Measurements from ENCODE around the gene TMEM87B. TPM values are rescaled to one million over a fixed set of nuclear protein-coding genes. Genes with fewer than 3 reads are reported as not detected.

The TMEM87B gene
- total RNA-seq, 4 donors from 2014 or later: 20.8 to 31.4 (median 26.5) TPM

DNA sequence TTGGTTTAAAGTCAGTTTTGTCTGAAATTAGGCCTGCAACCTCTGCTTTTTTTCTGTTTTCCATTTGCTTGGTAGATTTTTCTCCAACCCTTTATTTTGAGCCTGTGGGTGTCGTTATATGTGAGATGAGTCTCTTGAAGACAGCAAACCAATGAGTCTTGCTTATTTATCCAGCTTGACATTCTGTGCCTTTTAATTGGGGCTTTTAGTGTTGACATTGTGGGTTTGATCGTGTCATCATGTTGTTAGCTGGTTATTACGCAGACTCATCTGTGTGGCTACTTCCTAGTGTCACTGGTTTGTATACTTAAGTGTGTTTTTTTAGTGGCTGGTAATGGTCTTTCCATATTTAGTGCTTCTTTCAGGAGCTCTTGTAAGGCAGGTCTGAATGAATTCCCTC is 18.8 kb downstream of the TMEM87B start:
- TF ChIP-seq POLR2AphosphoS5 (IDR thresholded peaks at IDR 0.05): no peak
- TF ChIP-seq POLR2A (IDR thresholded peaks at IDR 0.05): no peak
- TF ChIP-seq EP300 (IDR thresholded peaks at IDR 0.05): no peak
- TF ChIP-seq, protein P1, sequence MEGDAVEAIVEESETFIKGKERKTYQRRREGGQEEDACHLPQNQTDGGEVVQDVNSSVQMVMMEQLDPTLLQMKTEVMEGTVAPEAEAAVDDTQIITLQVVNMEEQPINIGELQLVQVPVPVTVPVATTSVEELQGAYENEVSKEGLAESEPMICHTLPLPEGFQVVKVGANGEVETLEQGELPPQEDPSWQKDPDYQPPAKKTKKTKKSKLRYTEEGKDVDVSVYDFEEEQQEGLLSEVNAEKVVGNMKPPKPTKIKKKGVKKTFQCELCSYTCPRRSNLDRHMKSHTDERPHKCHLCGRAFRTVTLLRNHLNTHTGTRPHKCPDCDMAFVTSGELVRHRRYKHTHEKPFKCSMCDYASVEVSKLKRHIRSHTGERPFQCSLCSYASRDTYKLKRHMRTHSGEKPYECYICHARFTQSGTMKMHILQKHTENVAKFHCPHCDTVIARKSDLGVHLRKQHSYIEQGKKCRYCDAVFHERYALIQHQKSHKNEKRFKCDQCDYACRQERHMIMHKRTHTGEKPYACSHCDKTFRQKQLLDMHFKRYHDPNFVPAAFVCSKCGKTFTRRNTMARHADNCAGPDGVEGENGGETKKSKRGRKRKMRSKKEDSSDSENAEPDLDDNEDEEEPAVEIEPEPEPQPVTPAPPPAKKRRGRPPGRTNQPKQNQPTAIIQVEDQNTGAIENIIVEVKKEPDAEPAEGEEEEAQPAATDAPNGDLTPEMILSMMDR (IDR thresholded peaks at IDR 0.05): no peak
- Histone ChIP-seq H3K27me3 (no peaks in the 10 kb centered on the region), H3K4me3 (no peak overlapping the region), H3K36me3 (peaks cover 57% of the 10 kb centered on the region), H3K27ac (no peak overlapping the region), H3K9me3 (no peaks in the 10 kb centered on the region), H3K4me1 (no peaks in the 10 kb centered on the region)
- 95% methylated on average over 3 of the region's 3 CpGs for WGBS
- DNase-seq (ENCODE audit: low spot score in 2 of 2): no peak

DNA sequence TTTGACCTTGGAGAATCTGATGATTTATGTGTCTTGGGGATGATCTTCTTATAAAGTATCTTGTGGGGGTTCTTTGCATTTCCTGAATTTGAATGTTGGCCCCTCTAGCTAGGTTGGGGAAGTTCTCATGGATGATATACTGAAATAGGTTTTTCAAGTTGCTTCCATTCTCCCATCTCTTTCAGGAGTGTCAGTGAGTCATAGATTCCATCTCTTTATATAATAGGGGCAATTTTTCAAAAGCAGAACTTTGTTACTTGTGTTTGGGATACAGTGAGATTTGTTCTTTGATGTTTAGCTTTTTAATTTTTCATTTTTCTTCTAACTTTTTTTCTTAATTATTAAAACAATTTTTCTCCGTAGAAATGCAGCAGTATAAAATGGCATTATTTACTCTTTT is 19.4 kb downstream of the TMEM87B start:
- no peak for DNase-seq (ENCODE audit: low spot score in 2 of 2)
- H3K9me3 ChIP-seq: no peaks in the 10 kb centered on the region
- H3K27ac ChIP-seq: no peak overlapping the region
- H3K4me1 ChIP-seq: no peaks in the 10 kb centered on the region
- H3K27me3 ChIP-seq: no peaks in the 10 kb centered on the region
- H3K36me3 ChIP-seq: peaks cover 52% of the 10 kb centered on the region
- 91% methylated on average over 1 of the region's 1 CpG for WGBS
- no peak for TF ChIP-seq EP300 (IDR thresholded peaks at IDR 0.05)
- TF ChIP-seq, protein P1 (IDR thresholded peaks at IDR 0.05): no peak
- TF ChIP-seq POLR2A (IDR thresholded peaks at IDR 0.05): no peak
- no peak for TF ChIP-seq POLR2AphosphoS5 (IDR thresholded peaks at IDR 0.05)
- no peak overlapping the region for H3K4me3 ChIP-seq

DNA sequence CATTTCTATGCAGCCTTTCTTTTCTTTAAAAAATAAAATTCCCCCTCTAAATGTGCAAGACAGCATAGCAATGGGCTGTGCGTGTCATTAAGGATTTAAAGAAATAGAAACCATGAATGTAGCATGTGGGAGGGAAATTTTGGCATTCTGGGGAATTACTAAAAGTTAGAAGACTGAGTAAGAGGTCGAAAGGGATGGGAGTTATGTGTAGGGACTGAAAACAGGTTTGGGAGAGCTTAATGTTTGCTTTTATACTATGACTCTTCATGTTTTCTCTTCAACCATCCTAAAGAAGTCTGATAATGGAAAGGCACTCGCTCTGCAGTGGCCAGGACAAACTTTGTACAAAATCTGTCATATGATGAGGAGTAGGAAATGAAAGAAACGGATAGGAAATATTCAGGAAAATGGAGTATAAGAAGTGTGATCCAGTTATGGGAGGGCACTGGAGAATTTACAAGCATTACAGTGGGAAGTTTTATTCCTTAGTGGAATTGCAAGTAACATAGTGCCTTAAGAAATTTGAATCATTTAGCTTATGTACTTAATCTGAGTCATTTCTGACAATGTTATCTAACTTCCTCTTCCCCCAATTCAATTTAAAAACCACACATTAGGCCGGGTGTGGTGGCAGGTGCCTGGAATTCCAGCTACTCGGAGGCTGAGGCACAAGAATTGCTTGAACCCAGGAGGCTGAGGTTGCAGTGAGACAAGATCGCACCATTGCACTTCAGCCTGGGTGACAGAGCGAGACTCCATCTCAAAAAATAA is 20.6 kb downstream of the TMEM87B start:
- whole genome bisulfite sequencing: 81% methylated on average over 8 of the region's 8 CpGs
- Histone ChIP-seq H3K4me3 (no peak overlapping the region), H3K27ac (no peak overlapping the region), H3K9me3 (no peaks in the 10 kb centered on the region), H3K4me1 (no peaks in the 10 kb centered on the region), H3K36me3 (peaks cover 48% of the 10 kb centered on the region), H3K27me3 (no peaks in the 10 kb centered on the region)
- DNase-seq (ENCODE audit: low spot score in 2 of 2): no peak
- TF ChIP-seq, protein P1 (IDR thresholded peaks at IDR 0.05): no peak
- TF ChIP-seq EP300 (IDR thresholded peaks at IDR 0.05): no peak
- no peak for TF ChIP-seq POLR2AphosphoS5 (IDR thresholded peaks at IDR 0.05)
- TF ChIP-seq POLR2A (IDR thresholded peaks at IDR 0.05): no peak

DNA sequence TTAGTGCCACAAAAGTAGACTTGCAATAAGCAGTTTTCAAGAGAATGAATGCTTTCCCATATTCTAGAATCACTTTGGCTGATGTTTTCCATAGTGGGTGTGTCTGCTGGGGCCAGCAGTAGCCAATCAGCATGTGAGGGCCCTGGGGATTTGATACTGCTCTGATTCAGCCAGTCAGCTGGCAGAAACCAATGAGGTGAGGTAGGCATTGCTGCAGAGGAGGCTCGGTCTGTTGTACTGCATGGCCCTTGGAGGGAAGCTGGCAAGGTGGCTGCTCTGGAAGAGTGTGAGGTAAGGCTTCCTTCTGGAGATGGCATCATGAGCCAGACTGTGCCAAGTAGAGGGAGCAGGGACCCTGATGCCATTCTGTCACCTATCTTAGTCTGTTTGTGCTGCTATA is 22.7 kb downstream of the TMEM87B start:
- peaks cover 52% of the 10 kb centered on the region for H3K36me3 ChIP-seq
- no peak for DNase-seq (ENCODE audit: low spot score in 2 of 2)
- H3K27me3 ChIP-seq: no peaks in the 10 kb centered on the region
- TF ChIP-seq, protein P1 (IDR thresholded peaks at IDR 0.05): no peak
- TF ChIP-seq EP300 (IDR thresholded peaks at IDR 0.05): no peak
- TF ChIP-seq POLR2A (IDR thresholded peaks at IDR 0.05): no peak
- TF ChIP-seq POLR2AphosphoS5 (IDR thresholded peaks at IDR 0.05): no peak
- WGBS: 89% methylated on average over 1 of the region's 1 CpG
- no peak overlapping the region for H3K4me3 ChIP-seq
- H3K9me3 ChIP-seq: no peaks in the 10 kb centered on the region
- no peak overlapping the region for H3K27ac ChIP-seq
- no peaks in the 10 kb centered on the region for H3K4me1 ChIP-seq

DNA sequence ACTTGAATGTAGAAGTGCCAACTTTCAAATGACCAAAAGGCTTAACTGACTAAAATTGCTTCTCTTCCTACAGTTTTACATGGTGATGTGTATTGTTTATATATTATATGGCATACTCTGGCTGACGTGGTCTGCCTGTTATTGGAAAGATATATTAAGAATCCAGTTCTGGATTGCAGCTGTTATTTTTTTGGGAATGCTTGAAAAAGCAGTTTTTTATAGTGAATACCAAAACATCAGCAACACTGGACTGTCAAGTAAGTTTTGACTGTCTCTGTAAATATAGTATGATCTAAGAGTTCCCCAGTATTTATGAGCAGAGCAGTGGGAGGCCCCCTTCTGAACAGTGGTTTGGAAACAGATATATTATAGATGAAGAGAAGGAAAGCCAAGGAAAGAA is 26.2 kb downstream of the TMEM87B start:
- H3K36me3 ChIP-seq: peaks cover 72% of the 10 kb centered on the region
- no peak overlapping the region for H3K4me3 ChIP-seq
- WGBS: 84% methylated on average over 1 of the region's 1 CpG
- no peaks in the 10 kb centered on the region for H3K27me3 ChIP-seq
- TF ChIP-seq EP300 (IDR thresholded peaks at IDR 0.05) (no peak), POLR2AphosphoS5 (IDR thresholded peaks at IDR 0.05) (no peak), POLR2A (IDR thresholded peaks at IDR 0.05) (no peak)
- TF ChIP-seq, protein P1 (IDR thresholded peaks at IDR 0.05): no peak
- H3K4me1 ChIP-seq: no peaks in the 10 kb centered on the region
- H3K27ac ChIP-seq: no peak overlapping the region
- no peak for DNase-seq (ENCODE audit: low spot score in 2 of 2)
- no peaks in the 10 kb centered on the region for H3K9me3 ChIP-seq

Data from suprapubic skin (tissue), 4 donors.